GM18519 (cell line): ENCODE results near the gene SET.
A peak's percentile ranks its signal among the peaks of the same experiment; 100 is the strongest.
"Not testable (repeated sequence)": the region's sequence is repeated elsewhere in the genome, so short reads cannot be mapped to it uniquely, and the experiment has no call there.

Experiments
- ATAC-seq: cut with Tn5 transposase; IDR thresholded peaks from one replicate; pipeline ENCODE4 v1.9.1; 2021; ENCODE audit warnings: mild to moderate bottlenecking, moderate library complexity; ENCODE audit not compliant: unreplicated experiment, low FRiP score

The SET gene, protein sequence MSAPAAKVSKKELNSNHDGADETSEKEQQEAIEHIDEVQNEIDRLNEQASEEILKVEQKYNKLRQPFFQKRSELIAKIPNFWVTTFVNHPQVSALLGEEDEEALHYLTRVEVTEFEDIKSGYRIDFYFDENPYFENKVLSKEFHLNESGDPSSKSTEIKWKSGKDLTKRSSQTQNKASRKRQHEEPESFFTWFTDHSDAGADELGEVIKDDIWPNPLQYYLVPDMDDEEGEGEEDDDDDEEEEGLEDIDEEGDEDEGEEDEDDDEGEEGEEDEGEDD

DNA sequence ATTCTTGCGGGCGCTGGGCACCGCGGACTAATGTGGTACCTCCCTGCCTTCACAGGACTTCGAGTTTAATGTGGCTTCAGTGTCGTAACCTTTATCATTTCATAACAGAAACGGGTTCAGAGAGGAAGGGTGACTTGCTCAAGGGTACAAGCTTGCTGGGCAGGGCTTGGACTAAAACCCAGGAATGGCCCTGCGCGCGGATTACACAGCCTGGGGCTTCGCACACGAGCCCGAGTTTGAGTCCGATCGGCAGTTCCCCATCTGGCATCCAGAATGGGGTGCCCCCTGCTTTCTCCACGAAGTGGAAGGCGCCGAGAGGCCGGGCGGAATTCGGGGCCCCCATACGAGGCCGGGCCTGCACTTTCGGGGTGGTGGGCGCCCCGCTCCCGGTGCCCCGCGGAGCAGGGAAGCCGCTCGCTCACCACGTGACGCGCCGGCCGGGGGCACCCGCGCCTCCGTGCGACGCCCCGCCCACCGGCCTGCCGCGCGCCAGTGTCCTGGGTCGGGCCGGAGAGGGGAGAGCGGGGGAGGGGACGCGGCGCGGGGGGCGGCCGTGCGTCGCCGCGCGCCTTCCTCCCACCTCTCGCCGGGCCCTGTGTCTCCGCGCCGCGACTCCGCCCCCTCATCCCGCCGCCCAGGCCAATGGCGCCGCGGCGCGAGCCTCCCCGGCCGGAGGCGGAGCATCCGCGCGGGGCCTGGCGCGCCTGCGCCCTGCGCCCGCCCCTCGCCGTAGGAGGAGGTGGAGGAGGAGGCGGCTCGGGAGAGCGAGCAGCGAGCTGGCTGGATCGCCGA lies at the start of gene SET:
Gene SET (plus strand): TSS at position 722 of the 792 bp plus-strand sequence. CDS start 361 bp downstream, outside the sequence.
- peak; percentile 79 for ATAC-seq

DNA sequence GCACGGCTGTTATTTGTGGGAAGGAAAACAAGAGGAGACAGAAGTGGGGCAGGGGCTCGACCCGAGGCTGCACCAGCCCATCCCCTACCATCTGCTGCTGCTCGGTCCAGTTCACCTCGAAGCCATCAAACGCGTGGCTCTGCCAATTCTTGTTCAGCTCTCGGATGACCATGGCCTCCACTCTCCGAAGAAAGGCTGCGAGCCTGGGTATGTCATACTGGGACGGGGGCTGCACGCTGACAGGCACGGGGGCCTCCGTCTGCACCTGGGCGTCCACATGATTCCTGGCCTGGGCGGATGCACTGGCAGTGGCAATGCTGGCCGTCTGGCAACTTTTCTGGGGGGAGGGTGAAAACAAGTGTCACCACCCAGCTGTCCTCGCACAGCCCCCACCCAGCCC lies 48.4 kb upstream of the SET start:
- no peak for ATAC-seq

DNA sequence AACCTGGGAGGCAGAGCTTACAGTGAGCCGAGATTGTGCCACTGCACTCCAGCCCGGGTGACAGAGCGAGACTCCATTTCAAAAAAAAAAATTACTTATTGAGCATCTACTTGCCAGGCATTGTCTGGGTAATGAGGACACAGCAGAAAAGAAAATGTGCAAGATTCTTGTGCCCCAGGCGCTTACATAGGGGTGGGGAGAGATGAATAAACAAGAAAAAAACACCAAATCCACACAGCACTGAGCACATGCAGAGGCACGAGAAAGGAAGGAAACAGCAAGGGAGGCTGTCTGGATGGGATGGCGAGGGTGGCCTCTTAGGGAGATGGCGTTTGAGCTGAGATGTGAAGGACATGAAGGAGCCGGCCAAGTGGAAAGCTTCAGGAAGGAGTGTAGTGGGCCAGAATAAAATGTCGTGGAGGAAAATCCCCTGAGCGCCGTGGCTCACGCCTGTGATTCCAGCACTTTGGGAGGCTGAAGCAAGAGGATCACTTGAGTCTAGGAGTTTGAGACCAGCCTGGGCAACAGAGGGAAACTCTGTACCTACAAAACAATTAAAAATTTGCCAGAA lies 46.3 kb upstream of the SET start:
- no peak for ATAC-seq

DNA sequence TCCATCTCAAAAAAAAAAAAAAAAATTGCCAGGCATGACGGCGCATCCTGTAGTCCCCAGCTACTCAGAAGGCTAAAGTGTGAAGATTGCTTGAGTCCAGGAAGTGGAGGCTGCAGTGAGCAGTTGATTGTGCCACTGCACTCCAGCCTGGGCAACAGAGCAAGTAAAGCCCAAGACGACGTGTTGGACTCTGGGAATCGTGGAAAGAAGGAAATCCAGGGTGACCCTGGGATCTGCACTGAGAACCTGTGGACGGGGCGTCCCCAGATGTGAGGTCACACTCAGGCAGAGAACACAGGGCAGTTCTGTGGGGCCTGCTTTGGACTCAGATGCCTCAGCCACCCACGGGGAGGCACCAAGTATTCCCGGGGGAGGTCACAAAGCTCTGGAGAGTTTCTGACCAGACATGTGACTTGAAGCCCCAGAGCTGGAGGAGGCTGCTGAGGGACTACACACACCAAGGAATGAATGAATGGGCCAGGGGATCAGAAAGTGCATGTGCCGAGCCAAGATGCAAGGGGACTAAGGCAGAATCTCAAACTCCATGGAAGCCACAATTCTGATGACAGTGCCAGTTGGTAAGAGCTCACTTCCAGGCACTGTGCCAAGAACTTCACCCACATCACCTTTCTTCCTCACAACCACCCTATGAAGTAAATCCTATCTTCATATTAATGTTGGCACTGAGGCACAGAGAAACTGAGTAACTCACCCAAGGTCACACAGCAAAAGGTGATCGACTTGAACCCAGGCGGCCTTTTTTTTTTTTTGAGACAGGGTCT lies 45.3 kb upstream of the SET start:
- no peak for ATAC-seq

- not testable (repeated sequence) for ATAC-seq
These were observed 40.8 kb upstream of the SET start for GRCh38 chr9:128648206-128648605.

- no peak for ATAC-seq
These were observed 37.2 kb upstream of the SET start for GRCh38 chr9:128651798-128652197.

DNA sequence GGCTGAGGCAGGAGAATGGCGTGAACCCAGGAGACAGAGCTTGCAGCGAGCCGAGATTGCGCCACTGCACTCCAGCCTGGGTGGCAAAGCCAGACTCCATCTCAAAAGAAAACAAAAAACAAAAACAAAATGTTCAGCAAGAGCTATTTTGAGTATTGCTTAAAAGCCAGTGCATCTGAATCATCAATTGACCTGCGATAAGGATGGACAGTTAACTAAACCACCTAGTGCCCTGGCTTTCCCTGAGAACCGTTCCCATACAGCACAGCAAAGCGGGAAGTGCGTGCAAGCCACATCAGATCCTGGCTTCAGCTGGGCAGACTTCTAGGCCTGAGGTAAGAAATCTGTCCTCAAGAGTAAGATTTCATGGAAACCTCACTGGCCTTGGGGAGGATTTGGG lies 35.1 kb upstream of the SET start:
- ATAC-seq: no peak

DNA sequence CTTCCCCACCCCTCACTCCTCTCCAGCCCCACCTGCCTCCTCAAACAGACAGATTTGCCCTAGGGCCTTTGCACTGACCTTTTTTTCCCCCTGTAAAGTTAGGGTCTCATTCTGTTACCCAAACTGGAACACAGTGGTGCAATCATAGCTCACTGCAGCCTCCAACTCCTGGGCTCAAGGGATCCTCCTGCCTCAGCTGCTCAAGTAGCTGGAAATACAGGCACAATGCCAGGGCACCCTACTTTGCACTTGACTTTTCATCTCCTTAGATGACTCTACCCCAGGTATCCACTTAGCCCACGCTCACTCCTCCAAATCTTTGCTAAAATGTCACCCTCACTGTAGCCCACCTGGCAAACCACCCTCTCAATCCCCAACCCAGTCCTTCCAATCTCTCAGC lies 34.5 kb upstream of the SET start:
- ATAC-seq: no peak

DNA sequence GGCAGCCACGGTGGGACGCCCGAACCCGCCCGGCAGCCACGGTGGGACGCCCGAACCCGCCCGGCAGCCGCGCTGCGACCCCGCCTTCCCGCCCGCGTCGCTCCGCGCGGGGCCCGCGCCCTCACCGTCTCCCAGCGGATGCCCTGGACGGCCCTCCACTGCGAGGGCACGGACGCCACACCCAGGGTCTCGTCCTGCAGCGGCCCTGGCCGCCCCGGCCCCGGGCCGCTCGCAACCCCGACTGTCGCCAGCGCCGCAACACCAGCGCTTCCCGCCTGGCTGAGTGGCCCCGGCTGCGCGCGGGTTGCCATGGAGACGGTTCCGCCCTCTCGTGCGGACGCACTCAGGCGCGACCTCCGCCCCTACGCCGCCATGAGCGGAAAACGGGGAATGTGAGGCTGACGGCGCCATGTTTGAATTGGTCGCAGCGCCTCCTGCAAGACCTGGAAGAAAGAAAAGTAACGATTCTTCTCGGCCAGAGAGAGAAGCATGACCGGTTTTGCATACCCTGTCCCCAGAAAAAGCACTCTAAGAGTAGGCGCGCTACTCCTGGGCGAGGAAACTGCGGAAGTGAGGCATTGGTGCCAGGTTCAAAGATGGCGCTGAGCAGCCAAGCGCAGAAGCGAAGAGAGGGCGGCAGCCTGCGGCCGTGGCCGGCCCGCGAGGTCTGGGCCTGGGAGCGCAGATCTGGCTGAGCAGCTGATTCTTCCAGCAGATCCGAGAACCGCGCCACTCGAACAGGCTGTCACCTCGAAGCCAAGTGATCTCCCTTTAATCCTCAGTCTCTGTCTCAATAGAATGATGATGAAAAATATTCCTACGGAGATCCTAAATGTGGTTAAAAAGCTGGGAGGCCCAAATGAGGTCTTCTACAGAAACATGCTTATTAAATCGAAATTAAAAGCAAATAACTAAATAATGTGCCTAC lies 32.3 kb upstream of the SET start, which contains the start of gene DYNC2I2:
Gene DYNC2I2 (minus strand): TSS at position 432 of the 928 bp plus-strand sequence. CDS start 121 bp downstream, at position 311.
- peak; percentile 49 for ATAC-seq

DNA sequence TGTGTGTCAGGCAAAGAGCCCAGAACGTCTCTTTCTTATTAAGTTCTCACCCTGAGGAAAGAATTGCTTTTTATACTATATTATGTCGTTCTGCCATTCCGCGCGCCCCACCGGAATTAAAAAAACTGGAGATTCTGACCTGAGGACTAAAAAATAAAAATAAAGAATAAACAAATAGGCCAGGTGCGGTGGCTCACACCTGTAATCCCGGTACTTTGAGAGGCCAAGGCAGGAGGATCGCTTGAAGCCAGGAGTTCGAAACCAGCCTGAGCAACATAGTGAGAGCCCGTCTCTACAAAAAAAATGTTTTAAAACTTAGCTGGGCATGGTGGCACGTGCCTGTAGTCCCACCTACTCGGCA lies 31.7 kb upstream of the SET start:
- no peak for ATAC-seq

GRCh38 chr9:128657796-128658195 lies 31.2 kb upstream of the SET start:
- ATAC-seq: no peak

DNA sequence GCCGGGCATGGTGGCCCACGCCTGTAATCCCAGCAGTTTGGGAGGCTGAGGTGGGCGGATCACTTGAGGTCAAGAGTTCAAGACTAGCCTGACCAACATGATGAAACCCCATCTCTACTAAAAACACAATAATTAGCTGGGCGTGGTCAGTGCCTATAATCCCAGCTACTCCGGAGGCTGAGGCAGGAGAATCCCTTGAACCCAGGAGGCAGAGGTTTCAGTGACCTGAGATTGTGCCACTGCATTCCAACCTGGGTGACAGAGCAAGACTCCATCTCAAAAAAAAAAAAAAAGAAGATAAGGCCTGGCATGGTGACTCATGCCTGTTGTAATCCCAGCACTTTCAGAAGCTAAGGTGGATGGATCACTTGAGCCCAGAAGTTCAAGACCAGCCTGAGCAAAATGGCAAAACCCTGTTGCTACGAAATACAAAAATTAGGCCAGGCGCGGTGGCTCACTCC lies 22.5 kb upstream of the SET start:
- not testable (repeated sequence) for ATAC-seq

DNA sequence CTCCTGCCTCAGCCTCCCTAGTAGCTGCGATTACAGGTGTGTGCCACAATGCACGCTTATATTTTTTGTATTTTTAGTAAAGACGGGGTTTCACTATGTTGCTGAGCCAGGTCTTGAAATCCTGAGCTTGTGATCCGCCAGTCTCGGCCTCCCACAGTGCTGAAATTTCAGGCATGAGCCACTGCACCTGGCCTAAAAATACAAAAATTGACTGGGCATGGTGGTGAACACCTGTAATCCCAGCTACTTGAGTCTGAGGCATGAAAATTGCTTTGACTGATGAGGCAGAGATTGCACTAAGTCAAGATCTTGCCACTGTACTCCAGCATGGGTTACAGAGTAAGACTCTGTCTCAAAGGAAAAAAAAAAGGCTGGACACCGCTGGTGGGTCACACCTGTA lies 19.2 kb upstream of the SET start:
- ATAC-seq: no peak

- no peak for ATAC-seq
These were observed 13.6 kb upstream of the SET start for GRCh38 chr9:128675382-128675781.

GRCh38 chr9:128677794-128678193 lies 11.2 kb upstream of the SET start:
- ATAC-seq: no peak

- ATAC-seq: no peak
These were observed 5.5 kb upstream of the SET start for GRCh38 chr9:128683340-128684064.

DNA sequence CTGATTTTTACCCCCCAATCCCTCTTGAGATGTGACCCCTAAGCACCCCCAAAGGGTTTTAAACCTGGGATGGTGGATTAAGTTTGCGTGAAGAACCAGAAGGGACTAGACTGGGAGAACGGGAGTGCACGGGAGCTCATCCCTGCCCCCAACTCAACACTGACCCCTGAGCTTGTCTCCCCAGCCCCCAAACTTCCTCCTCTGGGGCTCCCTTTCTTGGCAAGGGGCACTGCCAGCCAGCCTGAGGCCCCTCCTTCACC lies 5.0 kb upstream of the SET start:
- ATAC-seq: no peak

- no peak for ATAC-seq
These were observed 4.5 kb upstream of the SET start for GRCh38 chr9:128684325-128685199.
